ENCODE results near the gene GRB2. TPM values are rescaled to one million over a fixed set of nuclear protein-coding genes. Genes with fewer than 3 reads are reported as not detected.

GRB2 gene
- total and polyA plus RNA-seq, 12 donors, result 36.0 to 374 (median 114) TPM

GRCh38 chr17:75411328-75412067 lies 6.0 kb upstream of the GRB2 start:
- 71 to 91% (median 79%) methylated on average over 5 of the region's 5 CpGs for WGBS, 4 donors
- peaks cover 0 to 8% of the 10 kb centered on the region in 2 donors for H3K4me1 ChIP-seq (replicated peaks in 1 of 2)
- DNase-seq, result peak in 1 of 7 donors; percentile 31
- TF ChIP-seq POLR2A (IDR thresholded peaks at IDR 0.05), result no peak
- TF ChIP-seq, protein P1, sequence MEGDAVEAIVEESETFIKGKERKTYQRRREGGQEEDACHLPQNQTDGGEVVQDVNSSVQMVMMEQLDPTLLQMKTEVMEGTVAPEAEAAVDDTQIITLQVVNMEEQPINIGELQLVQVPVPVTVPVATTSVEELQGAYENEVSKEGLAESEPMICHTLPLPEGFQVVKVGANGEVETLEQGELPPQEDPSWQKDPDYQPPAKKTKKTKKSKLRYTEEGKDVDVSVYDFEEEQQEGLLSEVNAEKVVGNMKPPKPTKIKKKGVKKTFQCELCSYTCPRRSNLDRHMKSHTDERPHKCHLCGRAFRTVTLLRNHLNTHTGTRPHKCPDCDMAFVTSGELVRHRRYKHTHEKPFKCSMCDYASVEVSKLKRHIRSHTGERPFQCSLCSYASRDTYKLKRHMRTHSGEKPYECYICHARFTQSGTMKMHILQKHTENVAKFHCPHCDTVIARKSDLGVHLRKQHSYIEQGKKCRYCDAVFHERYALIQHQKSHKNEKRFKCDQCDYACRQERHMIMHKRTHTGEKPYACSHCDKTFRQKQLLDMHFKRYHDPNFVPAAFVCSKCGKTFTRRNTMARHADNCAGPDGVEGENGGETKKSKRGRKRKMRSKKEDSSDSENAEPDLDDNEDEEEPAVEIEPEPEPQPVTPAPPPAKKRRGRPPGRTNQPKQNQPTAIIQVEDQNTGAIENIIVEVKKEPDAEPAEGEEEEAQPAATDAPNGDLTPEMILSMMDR (IDR thresholded peaks at IDR 0.05), result no peak
- no peak overlapping the region for H3K27ac ChIP-seq
- H3K27me3 ChIP-seq, result no peaks in the 10 kb centered on the region
- no peaks in the 10 kb centered on the region for H3K9me3 ChIP-seq (replicated peaks in 1 of 3)
- no peaks in the 10 kb centered on the region for H3K36me3 ChIP-seq (replicated peaks in 1 of 2)
- intact Hi-C loops (cut with DNase I), result loop anchor here (5.0 kb wide), 1 partner anchor 89 kb away; no protein-coding TSS in a partner anchor
- H3K4me3 ChIP-seq, result no peak overlapping the region

DNA sequence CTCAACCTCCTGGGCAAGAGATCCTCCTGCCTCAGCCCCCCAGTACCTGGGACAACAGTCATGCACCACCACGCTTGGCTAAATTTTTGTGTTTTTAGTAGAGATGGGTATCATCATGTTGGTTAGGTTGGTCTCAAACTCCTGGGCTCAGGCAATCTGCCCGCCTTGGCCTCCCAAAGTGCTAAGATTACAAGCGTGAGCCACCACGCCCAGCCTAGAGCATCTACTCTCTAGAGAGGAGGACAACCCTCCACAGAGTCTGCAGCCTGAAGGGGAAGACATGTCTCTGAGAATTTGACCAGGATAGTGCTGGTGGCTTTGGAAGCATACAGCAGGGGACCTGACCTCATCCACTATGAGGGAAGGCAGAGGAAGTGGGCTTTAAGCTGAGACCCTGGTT lies 4.7 kb upstream of the GRB2 start:
- H3K4me1 ChIP-seq (replicated peaks in 1 of 2), result peaks cover 0 to 15% of the 10 kb centered on the region in 2 donors
- no peaks in the 10 kb centered on the region for H3K9me3 ChIP-seq (replicated peaks in 1 of 3)
- no peak overlapping the region for H3K4me3 ChIP-seq
- 59 to 72% (median 60%) methylated on average over 3 to 4 of the region's 4 CpGs for WGBS, 4 donors
- H3K36me3 ChIP-seq (replicated peaks in 1 of 2), result no peaks in the 10 kb centered on the region
- no peak for DNase-seq
- intact Hi-C loops (cut with DNase I), result loop anchor here (5.0 kb wide), 1 partner anchor 88 kb away; no protein-coding TSS in a partner anchor
- no peaks in the 10 kb centered on the region for H3K27me3 ChIP-seq
- H3K27ac ChIP-seq, result no peak overlapping the region
- TF ChIP-seq POLR2A (IDR thresholded peaks at IDR 0.05), result no peak
- TF ChIP-seq, protein P1 (IDR thresholded peaks at IDR 0.05), result no peak

- H3K36me3 ChIP-seq (replicated peaks in 1 of 2), result no peaks in the 10 kb centered on the region
- 80 to 93% (median 86%) methylated on average over 2 of the region's 2 CpGs for WGBS, 4 donors
- intact Hi-C loops (cut with DNase I), result loop anchor here in 1 of 2 donors (10.0 kb wide), 1 partner anchor 133 kb away; the partner anchor contains the start of gene MIF4GD
- H3K4me3 ChIP-seq, result no peak overlapping the region
- peak in 1 of 7 donors; percentile 23 for DNase-seq
- H3K4me1 ChIP-seq (replicated peaks in 1 of 2), result peaks cover 0 to 20% of the 10 kb centered on the region in 2 donors
- no peaks in the 10 kb centered on the region for H3K9me3 ChIP-seq (replicated peaks in 1 of 3)
- TF ChIP-seq POLR2A (IDR thresholded peaks at IDR 0.05), result no peak
- TF ChIP-seq, protein P1 (IDR thresholded peaks at IDR 0.05), result no peak
- H3K27ac ChIP-seq, result no peak overlapping the region
- no peaks in the 10 kb centered on the region for H3K27me3 ChIP-seq
Observed at GRCh38 chr17:75407655-75408352, 2.3 kb upstream of the GRB2 start.

- H3K27ac ChIP-seq, result no peak overlapping the region
- DNase-seq, result peak in 1 of 7 donors; percentile 56
- no peak for TF ChIP-seq POLR2A (IDR thresholded peaks at IDR 0.05)
- TF ChIP-seq, protein P1 (IDR thresholded peaks at IDR 0.05), result no peak
Observed at GRCh38 chr17:75406222-75406615, 741 bp upstream of the GRB2 start.

More at GRCh38 chr17:75406222-75406615, 741 bp upstream of the GRB2 start:
- Histone ChIP-seq H3K4me3 (peak overlapping the region in 2 of 4 donors; percentile 74 to 88), H3K27me3 (no peaks in the 10 kb centered on the region), H3K9me3 (replicated peaks in 1 of 3) (no peaks in the 10 kb centered on the region), H3K4me1 (replicated peaks in 1 of 2) (peaks cover 4 to 25% of the 10 kb centered on the region in 2 donors), H3K36me3 (replicated peaks in 1 of 2) (no peaks in the 10 kb centered on the region)
- intact Hi-C loops (cut with DNase I), result loop anchor here in 1 of 2 donors (10.0 kb wide), 1 partner anchor 131 kb away; the partner anchor contains the start of gene MIF4GD
- WGBS, 4 donors, result 6 to 12% (median 10%) methylated on average over 9 of the region's 9 CpGs
